GM18909 (cell line): ENCODE data around the gene SRSF7.
A peak's percentile ranks its signal among the peaks of the same experiment; 100 is the strongest.
"Not testable (repeated sequence)": the region's sequence is repeated elsewhere in the genome, so short reads cannot be mapped to it uniquely, and the experiment has no call there.

Experiments used
- ATAC-seq: cut with Tn5 transposase; IDR thresholded peaks from one replicate; pipeline ENCODE4 v1.9.1; 2021; ENCODE audit warnings: mild to moderate bottlenecking; ENCODE audit not compliant: unreplicated experiment, poor library complexity

The SRSF7 gene

GRCh38 chr2:38755891-38756290 lies 4.7 kb upstream of the SRSF7 start:
- not testable (repeated sequence) for ATAC-seq

GRCh38 chr2:38754506-38754905 lies 3.3 kb upstream of the SRSF7 start:
- no peak for ATAC-seq

DNA sequence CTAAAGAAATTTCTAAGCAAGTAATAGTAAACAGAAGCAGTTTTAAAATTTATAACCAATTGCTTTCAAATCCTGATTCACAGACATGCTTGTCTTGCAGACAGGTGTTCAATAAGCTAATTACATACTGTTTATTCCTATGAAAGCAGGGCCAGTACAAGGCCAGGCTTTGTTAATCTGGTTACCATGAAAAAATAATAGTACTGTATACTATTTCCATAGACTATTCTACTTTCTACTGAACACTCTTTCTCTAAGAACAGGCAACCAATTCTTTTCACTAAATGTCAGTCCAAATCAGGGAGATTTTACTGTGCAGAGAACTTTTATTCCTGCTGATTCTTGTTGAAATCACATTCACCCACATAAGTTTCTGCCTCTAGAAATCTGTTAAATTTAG lies 2.9 kb upstream of the SRSF7 start:
- no peak for ATAC-seq

DNA sequence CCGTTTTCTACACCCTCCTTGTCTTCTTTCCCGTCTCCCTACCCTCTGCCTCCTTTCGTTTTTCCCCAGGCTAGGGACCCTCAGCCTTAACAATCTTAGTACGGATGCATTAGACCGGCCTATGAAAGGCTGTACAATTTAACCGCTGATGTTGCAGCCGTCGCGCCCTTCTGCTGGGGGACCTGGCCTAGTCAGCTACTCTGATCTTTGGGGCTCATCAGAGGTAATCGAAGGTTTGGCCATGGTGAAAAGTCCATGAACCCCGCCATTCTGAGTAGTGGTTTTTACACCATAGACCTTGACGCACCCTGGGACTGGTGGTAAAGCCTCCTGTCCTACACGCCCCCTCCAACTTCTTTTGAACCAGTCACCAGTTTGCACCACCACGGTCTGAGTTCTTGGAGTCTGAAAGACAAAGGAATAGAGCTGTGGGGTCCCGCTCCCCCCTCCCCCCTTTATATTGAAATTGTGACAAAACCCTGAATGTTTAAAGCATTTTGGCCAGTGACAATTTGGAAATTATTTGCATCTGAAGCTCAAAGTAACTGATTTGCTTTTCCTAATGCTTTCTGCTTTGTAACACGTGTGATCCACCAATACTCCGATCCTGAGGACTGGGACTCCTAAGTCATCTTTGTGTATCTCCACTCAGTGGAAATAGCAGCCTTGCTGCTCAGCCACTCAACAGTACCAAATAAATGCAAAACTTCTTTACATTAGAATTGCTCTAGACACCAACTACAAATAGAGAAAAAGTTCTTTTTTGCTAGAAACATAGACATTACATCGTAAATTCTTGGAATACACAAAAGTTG lies 642 bp upstream of the SRSF7 start:
- ATAC-seq: no peak

- ATAC-seq: peak; percentile 36
Measured at GRCh38 chr2:38750011-38750890, 910 bp downstream of the SRSF7 start.

DNA sequence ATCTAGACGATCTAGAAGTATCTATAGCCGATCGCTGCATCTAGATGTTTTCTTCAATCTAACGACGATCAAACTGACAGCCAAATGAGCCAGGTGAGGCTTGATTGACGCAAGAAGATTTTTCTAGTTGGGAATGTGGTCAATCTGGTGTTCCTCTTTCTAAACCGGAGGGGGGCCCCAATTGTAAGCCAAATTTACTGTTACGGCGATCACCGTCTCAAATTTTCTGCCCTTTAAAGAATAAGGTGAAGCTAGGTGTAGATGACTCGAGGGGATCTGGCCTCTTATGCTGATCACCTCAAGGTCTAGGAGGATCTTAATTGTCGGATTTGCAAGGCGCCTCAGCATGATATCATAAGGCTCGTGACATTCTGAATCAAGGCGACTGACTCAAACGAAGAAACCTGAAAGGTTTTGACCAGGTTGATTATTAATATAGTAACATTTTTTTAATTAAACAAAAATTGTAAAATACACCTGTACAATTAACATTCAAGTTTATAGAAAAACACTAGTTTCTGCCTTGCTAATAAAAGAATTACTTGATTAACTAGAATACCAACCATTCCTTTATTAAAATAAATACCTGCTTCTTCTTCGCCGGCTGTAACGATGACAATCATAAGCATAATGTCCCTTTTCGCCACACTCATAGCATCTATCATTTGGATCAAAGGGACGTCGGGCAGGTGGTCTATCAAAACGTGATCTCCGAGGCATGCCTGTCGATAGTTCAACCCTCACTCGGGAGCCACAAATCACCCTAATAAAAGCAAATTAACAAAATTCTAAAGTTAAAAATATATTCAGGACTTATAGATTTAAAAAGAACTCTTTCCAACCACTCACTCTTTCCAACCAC lies 2.0 kb downstream of the SRSF7 start:
- ATAC-seq: no peak

GRCh38 chr2:38748391-38748790 lies 2.8 kb downstream of the SRSF7 start:
- ATAC-seq: no peak

GRCh38 chr2:38747819-38748218 lies 3.3 kb downstream of the SRSF7 start:
- no peak for ATAC-seq

DNA sequence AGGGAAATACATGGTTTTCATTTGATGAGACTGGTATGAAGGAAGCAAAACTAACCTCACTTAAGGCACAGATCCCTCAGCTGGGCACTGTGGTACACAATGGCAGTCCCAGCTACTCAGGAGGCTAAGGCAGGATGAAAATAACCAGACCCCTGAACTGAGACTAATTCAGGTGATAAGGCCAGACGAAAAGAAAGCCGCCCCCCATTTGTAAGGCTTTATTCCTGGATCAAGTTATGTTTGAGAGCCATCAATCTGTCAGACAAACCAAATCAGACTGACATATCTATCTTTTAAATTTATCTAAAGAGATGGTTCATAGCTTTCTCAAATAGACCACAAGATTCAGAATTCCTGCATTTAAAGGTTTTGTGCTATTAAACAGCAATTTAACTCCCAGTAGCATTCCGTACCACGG lies 4.1 kb downstream of the SRSF7 start:
- ATAC-seq: no peak

DNA sequence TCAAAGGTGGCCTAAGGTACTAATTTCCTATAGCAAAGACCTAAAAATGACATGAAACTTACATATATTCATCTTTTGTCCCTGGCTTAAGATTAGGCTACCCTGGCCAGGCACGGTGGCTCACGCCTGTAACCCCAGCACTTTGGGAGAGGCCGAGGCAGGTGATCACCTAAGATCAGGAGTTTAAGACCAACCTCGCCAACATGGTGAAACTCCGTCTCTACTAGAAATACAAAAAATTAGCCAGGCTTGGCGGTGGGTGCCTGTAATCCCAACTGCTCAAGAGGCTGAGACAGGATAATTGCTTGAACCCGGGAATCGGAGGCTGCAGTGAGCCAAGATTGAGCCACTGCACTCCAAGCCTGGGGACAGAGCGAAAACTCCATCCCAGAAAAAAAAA lies 5.9 kb downstream of the SRSF7 start:
- no peak for ATAC-seq

DNA sequence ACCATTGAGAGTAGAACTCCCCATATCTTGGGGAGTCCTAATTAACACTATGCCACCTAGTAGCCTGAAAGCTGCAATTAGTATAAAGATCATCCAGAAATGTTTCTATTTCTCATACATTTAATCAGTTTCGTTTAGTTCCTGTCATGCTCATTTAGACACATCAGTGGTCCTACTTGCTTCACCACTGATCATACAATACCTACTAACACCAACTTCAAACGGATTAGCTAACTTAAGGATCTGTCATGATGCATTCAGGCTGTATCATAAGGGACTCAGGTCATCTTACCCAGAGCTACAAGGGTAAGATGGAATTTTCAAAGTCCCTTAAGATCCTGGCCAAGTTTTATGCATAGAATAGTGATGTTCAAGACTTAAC lies 6.8 kb downstream of the SRSF7 start:
- no peak for ATAC-seq

- ATAC-seq: no peak
Measured at GRCh38 chr2:38743672-38744398, 7.3 kb downstream of the SRSF7 start.

DNA sequence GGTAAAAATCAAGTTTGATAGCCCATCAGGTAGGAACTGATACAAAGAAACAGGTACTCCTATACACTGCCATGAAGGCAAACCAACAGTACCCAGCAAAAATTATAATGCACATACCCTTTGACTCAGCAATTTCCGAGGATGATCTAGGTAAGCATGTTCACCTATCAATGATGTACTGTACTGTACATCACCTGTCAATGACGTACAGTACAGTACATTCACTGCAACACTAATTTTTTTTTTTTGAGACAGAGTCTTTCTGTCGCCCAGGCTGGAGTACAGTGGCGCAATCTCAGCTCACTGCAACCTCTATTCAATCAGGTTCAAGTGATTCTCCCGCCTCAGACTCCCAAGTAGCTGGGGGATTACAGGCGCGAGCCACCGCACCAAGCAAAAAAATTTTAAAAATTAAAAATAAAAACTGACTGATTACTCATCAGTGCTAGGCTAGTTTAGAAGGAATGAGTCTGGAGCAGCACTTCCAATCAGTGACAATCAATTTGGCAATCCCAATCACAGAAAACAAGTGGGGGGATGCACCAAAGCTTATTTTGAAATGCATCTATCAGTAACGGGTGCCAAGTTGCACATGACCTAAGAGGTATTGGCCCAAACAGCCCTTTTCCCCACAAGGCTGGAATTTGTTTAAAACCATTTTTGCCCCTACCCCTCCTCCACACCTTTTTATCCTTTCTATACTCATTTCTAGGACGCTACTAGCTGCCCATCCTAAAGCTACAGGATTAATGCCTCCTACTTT lies 8.2 kb downstream of the SRSF7 start:
- ATAC-seq: no peak

DNA sequence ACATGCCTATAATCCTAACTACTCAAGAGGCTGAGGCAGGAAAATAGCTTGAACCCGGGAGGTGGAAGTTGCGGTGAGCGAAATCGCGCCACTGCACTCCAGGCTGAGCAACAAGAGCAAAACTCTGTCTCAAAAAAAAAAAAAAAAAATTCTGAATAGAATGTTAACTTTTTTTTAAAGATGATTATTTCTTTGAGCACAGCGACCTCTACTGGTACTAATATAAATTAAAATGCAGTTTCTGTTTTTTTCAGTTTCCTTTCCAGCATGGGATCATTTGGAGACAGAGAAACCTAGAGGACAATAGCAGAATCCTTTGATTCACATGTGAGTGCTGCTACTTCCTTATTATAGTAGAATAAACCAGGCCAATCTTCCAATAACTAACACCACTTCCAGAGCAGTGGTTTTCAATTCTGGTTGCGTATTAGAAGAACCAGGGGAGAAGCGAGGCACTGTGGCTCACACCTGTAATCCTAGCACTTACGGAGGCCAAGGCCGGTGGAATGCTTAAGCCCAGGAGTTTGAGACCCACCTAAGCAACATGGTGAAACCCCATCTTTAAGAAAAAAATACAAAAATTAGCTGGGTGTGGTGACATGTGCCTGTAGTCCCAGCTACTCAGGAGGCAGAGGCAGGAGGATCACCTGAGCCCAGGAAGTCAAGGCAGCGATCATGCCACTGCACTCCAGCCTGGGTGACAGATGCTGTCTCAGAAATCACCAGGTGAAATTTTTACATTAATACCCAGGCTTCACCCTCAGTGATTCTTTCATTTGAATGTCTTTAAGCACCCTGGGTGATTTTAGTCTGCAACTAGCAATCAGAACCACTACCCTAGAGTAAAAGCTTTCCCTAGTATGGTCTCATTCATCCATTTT lies 10.1 kb downstream of the SRSF7 start:
- ATAC-seq: no peak

DNA sequence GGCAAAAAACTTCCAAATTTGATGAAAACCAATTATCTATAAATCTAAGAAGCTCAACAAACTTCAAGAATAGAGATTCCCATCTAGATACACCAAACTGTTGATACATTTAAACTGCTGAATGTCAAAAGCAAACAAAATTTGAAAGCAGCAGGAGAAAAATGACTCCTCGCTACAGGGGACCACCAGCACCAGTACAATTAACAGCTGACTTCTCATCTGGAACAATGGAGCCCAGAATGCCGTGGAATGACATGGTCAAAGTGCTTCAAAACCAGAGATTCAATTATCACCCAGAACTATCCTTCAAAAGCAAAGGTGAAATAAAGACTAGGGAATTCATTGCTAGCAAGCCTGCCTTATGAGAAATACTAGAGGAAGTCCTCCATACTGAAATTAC lies 11.6 kb downstream of the SRSF7 start:
- ATAC-seq: no peak

DNA sequence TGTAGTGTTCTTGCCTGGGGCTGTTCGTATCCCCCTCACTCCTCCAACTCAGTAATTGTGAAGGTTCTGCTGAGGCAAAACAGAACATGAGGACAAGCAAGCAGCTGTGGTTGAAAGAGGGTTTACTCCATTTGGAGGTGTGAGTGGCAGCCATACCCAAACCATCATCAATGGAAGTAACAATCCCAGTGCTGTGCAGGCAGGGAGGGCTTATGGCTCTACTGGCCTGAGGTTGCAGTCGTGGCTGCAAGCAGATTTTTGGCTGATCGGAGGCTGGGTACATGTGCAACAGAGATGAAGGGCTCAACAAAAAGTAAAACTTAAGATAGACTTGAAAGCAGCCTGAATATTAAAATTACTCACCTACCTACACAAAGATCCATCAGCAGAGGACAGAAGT lies 13.2 kb downstream of the SRSF7 start:
- ATAC-seq: no peak

- not testable (repeated sequence) for ATAC-seq
Measured at GRCh38 chr2:38737000-38737698, 14.0 kb downstream of the SRSF7 start.

DNA sequence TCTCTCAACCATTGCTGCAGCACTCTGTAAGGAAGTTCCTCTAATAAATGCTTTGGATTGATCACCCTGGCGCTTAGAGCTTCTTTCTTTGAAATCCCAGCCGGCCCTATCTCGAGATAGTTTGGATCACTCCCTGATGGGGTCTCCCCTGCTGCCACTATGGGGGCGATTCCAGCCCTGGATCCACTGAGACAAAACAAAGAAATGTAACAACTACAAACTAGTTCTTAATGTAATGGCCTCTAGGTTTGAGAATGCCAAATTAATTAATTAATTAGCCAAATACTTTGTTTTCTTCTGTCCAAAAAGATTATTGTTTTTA lies 15.2 kb downstream of the SRSF7 start:
- ATAC-seq: no peak
